ENCODE measurements around the gene INSM1.

The INSM1 gene

DNA sequence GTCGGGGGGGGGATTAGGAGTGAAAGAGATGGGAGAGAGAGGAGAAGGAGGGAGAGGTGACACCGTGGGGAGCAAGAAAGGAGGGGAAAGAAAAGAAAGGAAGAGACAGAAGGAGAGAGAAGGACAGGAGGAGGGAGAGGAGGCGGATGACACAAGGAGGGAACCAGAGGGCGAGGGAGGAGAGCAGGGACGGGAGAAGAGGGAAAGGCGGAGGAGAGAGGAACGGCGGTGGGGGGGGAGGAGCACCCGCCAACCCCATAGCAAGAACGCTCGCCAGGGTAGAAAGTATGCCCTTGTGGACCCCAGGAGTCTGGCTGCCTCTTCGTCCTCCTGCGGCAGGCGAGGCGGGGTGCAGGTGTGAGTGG is 4.5 kb upstream of the INSM1 start:
- no peak for DNase-seq

GRCh38 chr20:20363799-20364592 is 3.9 kb upstream of the INSM1 start:
- DNase-seq, result no peak

DNA sequence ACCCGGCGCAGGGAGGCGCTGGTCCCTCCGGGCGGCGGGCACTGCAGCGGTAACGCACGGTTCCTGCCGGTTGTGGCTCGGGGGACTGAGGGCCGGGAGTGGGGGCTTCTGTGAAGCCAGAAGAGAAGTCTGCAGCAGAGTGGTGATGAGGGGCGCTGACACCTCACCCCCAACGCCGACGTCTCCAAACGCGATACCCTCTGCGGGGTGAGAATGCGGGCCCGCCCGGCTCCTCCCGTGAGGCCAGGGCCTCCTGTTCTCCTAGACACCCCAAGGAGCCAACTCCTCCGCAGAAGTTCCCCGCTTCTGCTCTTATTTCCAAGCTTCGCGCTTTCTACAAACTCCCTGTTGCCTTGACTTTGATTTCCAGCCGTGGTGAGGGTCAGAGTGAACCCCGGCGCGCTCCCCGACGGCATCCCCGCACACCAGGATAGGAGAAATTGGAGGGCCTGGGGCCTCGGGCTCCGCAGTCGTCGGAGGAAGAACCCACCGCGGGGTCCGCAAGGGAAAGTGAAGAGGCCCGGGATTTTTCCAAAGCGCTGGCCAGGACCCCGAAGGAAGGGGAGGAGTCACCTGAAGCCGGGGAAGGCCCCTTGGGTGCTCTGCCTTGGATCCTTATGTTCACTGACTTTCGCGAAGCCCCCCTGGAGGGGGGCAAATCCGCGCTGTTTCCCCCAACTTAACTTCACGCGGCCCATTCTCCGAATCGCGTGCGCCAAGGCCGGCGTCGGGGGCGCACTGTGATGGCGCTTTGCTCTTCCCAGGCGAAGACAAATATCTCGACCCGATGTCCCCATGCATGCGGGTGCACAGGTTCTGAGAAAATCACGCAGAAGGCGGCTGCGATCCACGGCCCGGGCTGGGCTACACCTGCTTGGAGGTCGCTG is 3.1 kb upstream of the INSM1 start:
- DNase-seq, result no peak

- no peak for DNase-seq
These were observed 2.3 kb upstream of the INSM1 start for GRCh38 chr20:20365480-20366161.

GRCh38 chr20:20366551-20366875 is 1.4 kb upstream of the INSM1 start:
- no peak for DNase-seq

DNA sequence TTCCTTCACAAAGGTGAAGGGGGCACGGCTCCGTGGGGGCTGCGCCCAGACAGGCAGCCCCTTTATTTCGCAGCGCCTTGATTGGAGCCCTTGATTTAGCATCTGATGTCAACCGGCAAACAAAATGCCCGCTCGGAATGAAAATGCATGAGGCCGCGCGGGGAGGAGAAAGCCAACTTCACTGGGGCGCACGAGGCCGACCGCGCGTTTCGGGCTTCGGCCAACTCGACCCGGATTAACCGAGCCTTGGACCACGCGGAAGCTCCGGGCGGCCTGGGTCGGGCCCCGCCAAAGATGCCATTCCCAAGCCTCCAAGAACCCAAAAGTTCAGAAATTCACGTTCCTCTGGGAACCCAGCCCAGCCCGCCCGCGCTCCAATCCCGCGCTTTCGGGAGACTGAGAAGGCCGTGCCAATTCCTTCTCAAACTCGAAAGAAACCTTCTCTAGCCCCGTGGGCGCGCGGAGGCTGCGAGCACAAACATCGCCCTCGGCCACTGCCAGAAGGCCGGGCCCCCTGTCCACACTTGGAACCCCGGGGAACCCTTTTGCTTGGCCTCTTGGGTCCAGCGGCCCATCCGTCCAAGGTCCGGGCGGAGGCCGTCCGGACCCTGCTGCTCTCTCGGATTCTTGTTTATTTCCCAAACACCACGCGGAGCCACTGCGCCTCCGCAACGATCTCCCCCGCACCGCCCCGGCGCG is 879 bp upstream of the INSM1 start:
- no peak for DNase-seq

GRCh38 chr20:20368418-20369249 is 730 bp downstream of the INSM1 start:
- DNase-seq, result no peak

DNA sequence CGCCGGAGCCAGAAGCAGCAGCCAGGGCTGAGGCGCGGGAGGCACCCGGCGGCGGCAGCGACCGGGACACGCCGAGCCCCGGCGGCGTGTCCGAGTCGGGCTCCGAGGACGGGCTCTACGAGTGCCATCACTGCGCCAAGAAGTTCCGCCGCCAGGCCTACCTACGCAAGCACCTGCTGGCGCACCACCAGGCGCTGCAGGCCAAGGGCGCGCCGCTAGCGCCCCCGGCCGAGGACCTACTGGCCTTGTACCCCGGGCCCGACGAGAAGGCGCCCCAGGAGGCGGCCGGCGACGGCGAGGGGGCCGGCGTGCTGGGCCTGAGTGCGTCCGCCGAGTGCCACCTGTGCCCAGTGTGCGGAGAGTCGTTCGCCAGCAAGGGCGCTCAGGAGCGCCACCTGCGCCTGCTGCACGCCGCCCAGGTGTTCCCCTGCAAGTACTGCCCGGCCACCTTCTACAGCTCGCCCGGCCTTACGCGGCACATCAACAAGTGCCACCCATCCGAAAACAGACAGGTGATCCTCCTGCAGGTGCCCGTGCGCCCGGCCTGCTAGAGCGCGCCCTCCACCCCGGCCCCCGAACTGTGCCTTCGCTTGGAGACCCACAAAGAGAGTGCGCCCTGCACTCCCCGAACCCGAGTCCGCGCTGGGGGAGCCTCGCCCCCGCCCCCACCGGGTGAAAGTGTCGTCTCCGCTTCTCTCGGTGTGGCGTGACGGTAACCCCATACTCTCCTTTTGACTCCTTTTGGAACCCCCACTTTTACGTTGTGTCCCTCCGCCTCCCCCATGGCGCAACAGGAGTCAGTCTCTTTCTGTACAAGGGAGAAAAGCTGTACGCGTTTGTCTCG is 1.6 kb downstream of the INSM1 start:
- no peak for DNase-seq

GRCh38 chr20:20370094-20370575 is 2.2 kb downstream of the INSM1 start:
- DNase-seq, result no peak

- no peak for DNase-seq
These were observed 3.2 kb downstream of the INSM1 start for GRCh38 chr20:20371083-20371482.

GRCh38 chr20:20371681-20372080 is 3.8 kb downstream of the INSM1 start:
- no peak for DNase-seq

DNA sequence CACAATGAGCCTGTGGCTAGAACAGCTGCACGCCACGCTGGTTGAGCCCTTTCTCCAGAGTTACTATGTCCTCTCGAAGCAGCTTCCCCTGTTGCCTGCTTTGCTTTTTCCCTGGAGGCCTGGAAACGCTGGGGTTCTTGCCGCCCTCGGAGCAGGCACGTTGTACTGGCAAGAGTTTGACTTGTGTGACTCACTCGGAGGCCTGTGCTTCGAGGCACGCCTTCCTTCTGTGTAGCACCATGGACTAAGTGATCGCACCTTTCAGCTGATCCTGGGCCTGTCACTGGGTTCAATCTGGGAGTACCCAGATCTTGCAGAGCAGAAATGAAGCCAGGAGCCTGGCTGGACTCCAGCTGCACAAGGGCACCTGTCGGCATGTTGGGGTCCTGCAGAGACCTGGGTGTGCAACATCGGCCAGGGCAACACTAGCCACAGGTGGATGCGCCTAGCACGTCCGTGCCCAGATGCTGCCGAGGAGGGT is 5.2 kb downstream of the INSM1 start:
- DNase-seq, result no peak

GRCh38 chr20:20375862-20376261 is 8.0 kb downstream of the INSM1 start:
- DNase-seq, result no peak

DNA sequence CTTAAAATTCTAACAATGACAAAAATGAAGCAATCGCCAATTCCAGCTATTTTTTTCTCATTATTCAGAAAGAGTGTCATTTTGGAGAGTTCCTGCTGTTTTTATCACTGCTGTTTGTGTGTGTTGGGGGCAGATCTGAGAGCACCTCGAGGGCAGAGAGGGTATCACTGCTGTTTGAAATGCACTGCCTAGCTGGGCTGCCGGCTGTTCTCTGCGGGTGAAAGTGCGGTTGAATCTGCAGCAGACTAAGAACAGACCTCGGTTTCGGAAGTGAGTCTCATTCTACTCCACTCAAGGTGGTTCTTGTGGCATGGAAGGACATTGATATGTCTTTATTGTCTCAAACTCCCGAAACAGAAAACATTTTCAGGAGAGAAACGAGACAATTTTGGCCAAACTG is 18.3 kb downstream of the INSM1 start:
- DNase-seq, result no peak

GRCh38 chr20:20390393-20390792 is 22.5 kb downstream of the INSM1 start:
- no peak for DNase-seq

DNA sequence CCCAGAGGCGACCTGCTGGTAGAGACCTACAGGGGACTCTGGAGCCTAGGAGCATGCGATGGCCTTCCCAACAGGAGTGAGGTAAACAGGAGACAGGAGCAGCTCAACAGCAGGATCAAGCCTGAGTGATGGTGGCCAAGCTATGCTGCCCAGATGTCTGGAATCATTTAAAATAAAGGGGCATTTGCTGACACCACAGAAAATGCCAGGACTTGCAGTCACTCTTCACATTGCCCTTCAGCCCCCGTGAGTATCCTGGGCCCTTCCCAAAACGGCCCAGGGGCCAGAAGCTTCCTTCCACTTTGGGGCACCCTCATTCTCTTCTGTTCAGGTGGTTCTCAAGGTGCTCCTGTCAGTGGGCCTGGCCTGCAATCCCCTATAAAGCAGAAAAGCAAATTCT is 23.2 kb downstream of the INSM1 start:
- no peak for DNase-seq

- no peak for DNase-seq
These were observed 23.9 kb downstream of the INSM1 start for GRCh38 chr20:20391766-20392165.

- DNase-seq, result peak; percentile 29 to 45
These were observed 25.6 kb downstream of the INSM1 start for GRCh38 chr20:20393207-20394120.

DNA sequence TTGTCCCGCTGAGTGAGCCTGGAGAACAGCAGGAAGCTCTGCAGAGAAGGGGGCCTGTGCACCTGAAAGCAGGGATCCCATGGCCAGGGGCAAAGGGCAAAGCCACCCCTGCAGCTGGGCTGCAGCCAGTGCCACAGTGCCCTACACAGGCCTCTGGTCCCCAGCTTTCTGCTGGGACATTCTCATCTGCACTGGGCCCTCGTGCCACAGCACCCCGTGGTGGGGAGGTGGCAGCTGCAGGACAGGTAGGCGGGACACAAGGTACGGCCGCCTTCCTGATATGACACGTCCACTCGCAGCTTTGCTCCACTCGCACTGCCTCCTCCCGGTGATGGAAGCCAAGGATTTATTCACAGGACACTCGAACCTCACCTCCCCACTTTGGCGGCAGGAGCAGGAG is 27.2 kb downstream of the INSM1 start:
- DNase-seq, result no peak
